IMR-90 (cell line): ENCODE data around the gene PSD2. TPM values are rescaled to one million over a fixed set of nuclear protein-coding genes. Genes with fewer than 3 reads are reported as not detected.

Experiments
- ATAC-seq: fragments of 200-7000 bp; cut with Tn5 transposase; 2 replicates; pipeline ENCODE4 v1.9.1; 2020; ENCODE audit warnings: low read depth, mild to moderate bottlenecking, moderate library complexity
- BruUV-seq: library from RNA; stranded (reverse); fragments of 400-500 nt; replicated peaks from 2 replicates; lab custom pipeline; 2021; lab: Mats Ljungman, UMichigan
- CTCF ChIA-PET: fragments of 300-600 bp; formaldehyde crosslinking; extraction: SDS; loops from one replicate; lab custom pipeline; 2021; ENCODE audit warnings: antibody characterized with exemption; lab: Yijun Ruan, JAX
- POLR2A ChIA-PET: fragments of 300-600 bp; sonication (Branson Sonifier 250); formaldehyde crosslinking; loops from one replicate; lab custom pipeline; 2022; ENCODE audit warnings: antibody characterized with exemption; ENCODE audit not compliant: unreplicated experiment; lab: Charles Lee
- DNase-seq: peaks from one replicate; pipeline ENCODE4 v3.0.0; 2013
- H2AFZ ChIP-seq: replicated peaks from 2 replicates; pipeline ENCODE3; 2013; ENCODE audit warnings: low read length, mild to moderate bottlenecking; ENCODE audit not compliant: poor library complexity
- H2AK5ac ChIP-seq: 2 replicates; pipeline ENCODE4 v1.6.1; 2013; ENCODE audit warnings: low read depth, low read length, inconsistent platforms
- H2AK9ac ChIP-seq: replicated peaks from 2 replicates; pipeline ENCODE3; 2013; ENCODE audit warnings: mild to moderate bottlenecking, low read depth, low read length, moderate library complexity; ENCODE audit not compliant: poor library complexity
- H2BK120ac ChIP-seq: 2 replicates; pipeline ENCODE4 v1.6.1; 2013; ENCODE audit warnings: low read depth, low read length, inconsistent platforms
- H2BK15ac ChIP-seq: 3 replicates; pipeline ENCODE4 v1.6.1; 2013; ENCODE audit warnings: low read depth, low read length, inconsistent platforms
- H2BK20ac ChIP-seq: 2 replicates; pipeline ENCODE4 v1.6.1; 2013; ENCODE audit warnings: low read depth, mild to moderate bottlenecking, inconsistent platforms, low read length, moderate library complexity
- H2BK5ac ChIP-seq: 2 replicates; pipeline ENCODE4 v1.6.1; 2013; ENCODE audit warnings: mild to moderate bottlenecking, low read depth, low read length, inconsistent platforms; ENCODE audit not compliant: poor library complexity, severe bottlenecking
- H3K14ac ChIP-seq: replicated peaks from 2 replicates; pipeline ENCODE4 v1.6.1; 2013; ENCODE audit warnings: low read depth, low read length, inconsistent platforms
- H3K18ac ChIP-seq: 2 replicates; pipeline ENCODE4 v1.6.1; 2013; ENCODE audit warnings: low read depth, low read length, control low read depth
- H3K23ac ChIP-seq: 2 replicates; pipeline ENCODE4 v1.6.1; 2013; ENCODE audit warnings: low read depth, low read length, inconsistent platforms
- H3K27ac ChIP-seq: 2 replicates; pipeline ENCODE4 v1.5.1; 2013; ENCODE audit warnings: mild to moderate bottlenecking, control low read depth, low read length; ENCODE audit not compliant: insufficient read depth
- H3K27me3 ChIP-seq: 2 replicates; pipeline ENCODE4 v1.6.1; 2013; ENCODE audit warnings: low read length; ENCODE audit not compliant: control insufficient read depth, insufficient read depth
- H3K36me3 ChIP-seq: 2 replicates; pipeline ENCODE4 v1.6.1; 2013; ENCODE audit warnings: low read length, mixed read lengths; ENCODE audit not compliant: control insufficient read depth, insufficient read depth
- H3K4ac ChIP-seq: 2 replicates; pipeline ENCODE4 v1.6.1; 2013; ENCODE audit warnings: low read depth, low read length, inconsistent platforms
- H3K4me1 ChIP-seq: 2 replicates; pipeline ENCODE4 v1.6.1; 2013; ENCODE audit warnings: low read length, mixed read lengths; ENCODE audit not compliant: control insufficient read depth, insufficient read depth
- H3K4me2 ChIP-seq: 2 replicates; pipeline ENCODE4 v1.6.1; 2013; ENCODE audit warnings: low read depth, mild to moderate bottlenecking, control low read depth, low read length, moderate library complexity
- H3K4me3 ChIP-seq: 2 replicates; pipeline ENCODE4 v1.5.1; 2013; ENCODE audit warnings: low read depth, mild to moderate bottlenecking, control low read depth, low read length, moderate library complexity; ENCODE audit not compliant: insufficient read depth
- H3K56ac ChIP-seq: 2 replicates; pipeline ENCODE4 v1.6.1; 2013; ENCODE audit warnings: low read length, inconsistent platforms; ENCODE audit not compliant: insufficient read depth; ENCODE audit errors: extremely low read depth
- H3K79me1 ChIP-seq, 2 experiments: 2 replicates each; pipeline ENCODE4 v1.6.1; 2013; ENCODE audit warnings: low read length in 2 of 2, inconsistent platforms in 1 of 2, low read depth in 1 of 2
- H3K9ac ChIP-seq: 2 replicates; pipeline ENCODE4 v1.6.1; 2013; ENCODE audit warnings: low read depth, low read length, control low read depth
- H3K9me1 ChIP-seq: 2 replicates; pipeline ENCODE4 v1.6.1; 2013; ENCODE audit warnings: low read length, inconsistent platforms; ENCODE audit not compliant: insufficient read depth
- H3K9me3 ChIP-seq: 2 replicates; pipeline ENCODE4 v1.6.1; 2013; ENCODE audit warnings: low read length; ENCODE audit not compliant: control insufficient read depth, insufficient read depth
- H4K20me1 ChIP-seq: 2 replicates; pipeline ENCODE4 v1.6.1; 2013; ENCODE audit warnings: low read length, inconsistent platforms; ENCODE audit not compliant: insufficient read depth
- H4K5ac ChIP-seq: 2 replicates; pipeline ENCODE4 v1.6.1; 2013; ENCODE audit warnings: mild to moderate bottlenecking, low read depth, low read length, control low read depth
- H4K8ac ChIP-seq, 2 experiments: 2 replicates each; pipeline ENCODE4 v1.6.1; 2013; ENCODE audit warnings: low read depth in 2 of 2, low read length in 2 of 2, control low read depth in 1 of 2, inconsistent platforms in 1 of 2
- H4K91ac ChIP-seq: 2 replicates; pipeline ENCODE4 v1.6.1; 2013; ENCODE audit warnings: low read depth, low read length, inconsistent platforms; ENCODE audit not compliant: insufficient read depth
- CEBPB ChIP-seq: IDR thresholded peaks from 2 replicates; pipeline ENCODE4 v1.6.1; 2012; ENCODE audit warnings: low read depth, low read length, improper control_type of control experiment
- CHD1 ChIP-seq: IDR thresholded peaks from 2 replicates; pipeline ENCODE4 v1.6.1; 2012; ENCODE audit warnings: low read depth, low read length, improper control_type of control experiment
- FOS ChIP-seq: fragments of 150-350 bp; IDR thresholded peaks from 2 replicates; pipeline ENCODE4 v1.6.1; 2016; ENCODE audit warnings: low read depth, low read length
- MAFK ChIP-seq: IDR thresholded peaks from 2 replicates; pipeline ENCODE4 v1.6.1; 2012; ENCODE audit warnings: low read depth, low read length, improper control_type of control experiment
- MAZ ChIP-seq: IDR thresholded peaks from 2 replicates; pipeline ENCODE4 v1.6.1; 2012; ENCODE audit warnings: low read depth, mild to moderate bottlenecking, low read length, improper control_type of control experiment, moderate library complexity, borderline replicate concordance
- MXI1 ChIP-seq: IDR thresholded peaks from 2 replicates; pipeline ENCODE4 v1.6.1; 2012; ENCODE audit warnings: low read depth, mild to moderate bottlenecking, low read length, moderate library complexity, borderline replicate concordance
- NFE2L2 ChIP-seq: fragments of 150-350 bp; IDR thresholded peaks from 2 replicates; pipeline ENCODE4 v1.6.1; 2016; ENCODE audit warnings: low read depth, mild to moderate bottlenecking, low read length
- RAD21 ChIP-seq: IDR thresholded peaks from 2 replicates; pipeline ENCODE4 v1.6.1; 2012; ENCODE audit warnings: low read length, improper control_type of control experiment
- RCOR1 ChIP-seq: IDR thresholded peaks from 2 replicates; pipeline ENCODE4 v1.6.1; 2012; ENCODE audit warnings: mild to moderate bottlenecking, low read length, improper control_type of control experiment; ENCODE audit not compliant: insufficient replicate concordance
- RFX5 ChIP-seq: IDR thresholded peaks from 2 replicates; pipeline ENCODE4 v1.8.0; 2012; ENCODE audit warnings: low read depth, mild to moderate bottlenecking, low read length, moderate library complexity
- SMC3 ChIP-seq: fragments of 150-350 bp; IDR thresholded peaks from 2 replicates; pipeline ENCODE4 v1.6.1; 2016; ENCODE audit warnings: low read depth, mild to moderate bottlenecking, antibody characterized with exemption, low read length, moderate library complexity
- whole genome bisulfite sequencing, 2 experiments: methylation state at CpG; one replicate each; pipeline versions ENCODE4 v1.1.5 to v1.1.7; 2013; ENCODE audit warnings: missing lambda C conversion rate in 2 of 2; ENCODE audit not compliant: insufficient read length in 1 of 2; ENCODE audit errors: extremely low coverage in 2 of 2; 5-methylcytosine and 5-hydroxymethylcytosine counted together
- dilution Hi-C: fragments of 300-500 bp; cut with HindIII; formaldehyde crosslinking; loops from one replicate; pipeline ENCODE4 v1.14.3; 2018; ENCODE audit warnings: low sequenced_read_pairs; ENCODE audit not compliant: unreplicated experiment
- in situ Hi-C: fragments of 300-500 bp; cut with MboI; formaldehyde crosslinking; loops from 3 replicates; pipeline ENCODE4 v1.14.3; 2019; ENCODE audit warnings: low sequenced_read_pairs, inconsistent platforms, mixed read lengths
- intact Hi-C: fragments of 100-400 bp; cut with micrococcal nuclease; formaldehyde crosslinking; loops from 2 replicates; pipeline ENCODE4 v1.10.0; 2022
- polyA plus RNA-seq, 3 experiments: library from polyadenylated mRNA; depleted of rRNA; stranded (reverse); fragments of >200 nt; gene quantifications; 2 replicates each; pipeline ENCODE4 v1.2.3, GENCODE V29; 2012; ENCODE audit warnings: low replicate concordance in 1 of 3
- total RNA-seq: library from RNA; depleted of rRNA; stranded (reverse); fragments of >200 nt; gene quantifications from 2 replicates; pipeline ENCODE4 v1.2.3, GENCODE V29; 2012
- TF ChIP-seq, protein P1 (sequence below): fragments of 150-350 bp; IDR thresholded peaks from 2 replicates; pipeline ENCODE4 v1.6.1; 2016; ENCODE audit warnings: low read depth, mild to moderate bottlenecking, low read length, moderate library complexity, borderline replicate concordance
- TF ChIP-seq, protein P2 (sequence below): conservative IDR thresholded peaks from 2 replicates; pipeline ENCODE4 v1.5.1; 2012; ENCODE audit warnings: mild to moderate bottlenecking, low read depth, low read length, improper control_type of control experiment
- TF ChIP-seq, protein P3 (sequence below): fragments of 150-350 bp; IDR thresholded peaks from 2 replicates; pipeline ENCODE4 v1.6.1; 2017; ENCODE audit warnings: mild to moderate bottlenecking, antibody characterized with exemption, low read length, low read depth

Gene PSD2
- total and polyA plus RNA-seq, 2 of the 4 experiments (the other 2 are of a cell fraction): 0.05 TPM; not detected in 1

DNA sequence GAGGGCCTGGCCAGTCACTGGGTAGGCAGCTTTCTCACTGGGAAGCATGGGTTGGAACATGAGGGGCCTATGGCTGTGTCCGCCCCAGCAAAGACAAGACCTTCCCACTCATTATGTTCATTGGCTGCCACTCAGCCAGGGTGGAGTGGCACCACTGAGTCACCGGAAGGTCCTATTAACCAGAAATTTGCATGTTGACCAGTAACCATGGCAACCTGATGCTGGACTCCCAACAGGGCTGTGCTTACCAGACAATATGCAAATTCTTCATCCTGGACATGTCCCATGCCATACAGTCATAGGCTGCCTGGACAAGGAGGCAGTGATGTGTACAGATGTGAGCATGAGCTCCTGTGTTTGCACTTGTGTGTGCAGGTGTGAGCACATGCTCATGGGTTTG lies 66.7 kb downstream of the PSD2 start:
- H3K9me3 ChIP-seq: no peaks in the 10 kb centered on the region
- no peak overlapping the region for H2AK9ac ChIP-seq
- H3K4ac ChIP-seq: no peak overlapping the region
- no peaks in the 10 kb centered on the region for H3K9me1 ChIP-seq
- H3K23ac ChIP-seq: no peak overlapping the region
- H3K27ac ChIP-seq: no peak overlapping the region
- H2BK5ac ChIP-seq: no peak overlapping the region
- H4K5ac ChIP-seq: no peak overlapping the region
- CTCF ChIA-PET: interaction anchor here (2.6 kb wide), 1 partner anchor 75 kb away, joined by 11 read pairs; no protein-coding TSS in a partner anchor
- H4K20me1 ChIP-seq: no peaks in the 10 kb centered on the region
- POLR2A ChIA-PET: no interaction called here
- no peak overlapping the region for H2BK15ac ChIP-seq
- H4K91ac ChIP-seq: no peak overlapping the region
- TF ChIP-seq, protein P1, sequence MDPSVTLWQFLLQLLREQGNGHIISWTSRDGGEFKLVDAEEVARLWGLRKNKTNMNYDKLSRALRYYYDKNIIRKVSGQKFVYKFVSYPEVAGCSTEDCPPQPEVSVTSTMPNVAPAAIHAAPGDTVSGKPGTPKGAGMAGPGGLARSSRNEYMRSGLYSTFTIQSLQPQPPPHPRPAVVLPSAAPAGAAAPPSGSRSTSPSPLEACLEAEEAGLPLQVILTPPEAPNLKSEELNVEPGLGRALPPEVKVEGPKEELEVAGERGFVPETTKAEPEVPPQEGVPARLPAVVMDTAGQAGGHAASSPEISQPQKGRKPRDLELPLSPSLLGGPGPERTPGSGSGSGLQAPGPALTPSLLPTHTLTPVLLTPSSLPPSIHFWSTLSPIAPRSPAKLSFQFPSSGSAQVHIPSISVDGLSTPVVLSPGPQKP: no peak
- TF ChIP-seq CHD1 (no peak), SMC3 (no peak), MAZ (no peak), FOS (no peak), RCOR1 (no peak), MAFK (no peak), CEBPB (no peak), NFE2L2 (no peak), RAD21 (no peak), MXI1 (no peak), RFX5 (no peak)
- TF ChIP-seq, protein P2, sequence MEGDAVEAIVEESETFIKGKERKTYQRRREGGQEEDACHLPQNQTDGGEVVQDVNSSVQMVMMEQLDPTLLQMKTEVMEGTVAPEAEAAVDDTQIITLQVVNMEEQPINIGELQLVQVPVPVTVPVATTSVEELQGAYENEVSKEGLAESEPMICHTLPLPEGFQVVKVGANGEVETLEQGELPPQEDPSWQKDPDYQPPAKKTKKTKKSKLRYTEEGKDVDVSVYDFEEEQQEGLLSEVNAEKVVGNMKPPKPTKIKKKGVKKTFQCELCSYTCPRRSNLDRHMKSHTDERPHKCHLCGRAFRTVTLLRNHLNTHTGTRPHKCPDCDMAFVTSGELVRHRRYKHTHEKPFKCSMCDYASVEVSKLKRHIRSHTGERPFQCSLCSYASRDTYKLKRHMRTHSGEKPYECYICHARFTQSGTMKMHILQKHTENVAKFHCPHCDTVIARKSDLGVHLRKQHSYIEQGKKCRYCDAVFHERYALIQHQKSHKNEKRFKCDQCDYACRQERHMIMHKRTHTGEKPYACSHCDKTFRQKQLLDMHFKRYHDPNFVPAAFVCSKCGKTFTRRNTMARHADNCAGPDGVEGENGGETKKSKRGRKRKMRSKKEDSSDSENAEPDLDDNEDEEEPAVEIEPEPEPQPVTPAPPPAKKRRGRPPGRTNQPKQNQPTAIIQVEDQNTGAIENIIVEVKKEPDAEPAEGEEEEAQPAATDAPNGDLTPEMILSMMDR: no peak
- TF ChIP-seq, protein P3, sequence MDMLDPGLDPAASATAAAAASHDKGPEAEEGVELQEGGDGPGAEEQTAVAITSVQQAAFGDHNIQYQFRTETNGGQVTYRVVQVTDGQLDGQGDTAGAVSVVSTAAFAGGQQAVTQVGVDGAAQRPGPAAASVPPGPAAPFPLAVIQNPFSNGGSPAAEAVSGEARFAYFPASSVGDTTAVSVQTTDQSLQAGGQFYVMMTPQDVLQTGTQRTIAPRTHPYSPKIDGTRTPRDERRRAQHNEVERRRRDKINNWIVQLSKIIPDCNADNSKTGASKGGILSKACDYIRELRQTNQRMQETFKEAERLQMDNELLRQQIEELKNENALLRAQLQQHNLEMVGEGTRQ: no peak
- no peak overlapping the region for H2BK120ac ChIP-seq
- no peak overlapping the region for H4K8ac ChIP-seq
- no peak overlapping the region for H3K4me2 ChIP-seq
- no peak overlapping the region for H3K14ac ChIP-seq
- H3K27me3 ChIP-seq: peaks cover 73% of the 10 kb centered on the region
- BruUV-seq: no TSS peak
- H3K4me1 ChIP-seq: no peaks in the 10 kb centered on the region
- dilution Hi-C loops (no loop called here), in situ Hi-C loops (no loop called here), intact Hi-C loops (loop anchor here (5.0 kb wide), 1 partner anchor 105 kb away; no protein-coding TSS in a partner anchor)
- no peak overlapping the region for H2AFZ ChIP-seq
- H2AK5ac ChIP-seq: no peak overlapping the region
- DNase-seq (peak; percentile 7), ATAC-seq (no peak)
- no peak overlapping the region for H3K18ac ChIP-seq
- H3K79me1 ChIP-seq: no peaks in the 10 kb centered on the region
- H2BK20ac ChIP-seq: no peak overlapping the region
- H3K36me3 ChIP-seq: no peaks in the 10 kb centered on the region
- WGBS, 2 experiments: no CpG with 5 or more reads among the region's 2 CpGs
- H3K4me3 ChIP-seq: no peak overlapping the region
- no peak overlapping the region for H3K56ac ChIP-seq
- H3K9ac ChIP-seq: no peak overlapping the region
